Measurements from ENCODE around the gene SELPLG.
"Not testable (repeated sequence)": the region's sequence is repeated elsewhere in the genome, so short reads cannot be mapped to it uniquely, and the experiment has no call there.

SELPLG gene

DNA sequence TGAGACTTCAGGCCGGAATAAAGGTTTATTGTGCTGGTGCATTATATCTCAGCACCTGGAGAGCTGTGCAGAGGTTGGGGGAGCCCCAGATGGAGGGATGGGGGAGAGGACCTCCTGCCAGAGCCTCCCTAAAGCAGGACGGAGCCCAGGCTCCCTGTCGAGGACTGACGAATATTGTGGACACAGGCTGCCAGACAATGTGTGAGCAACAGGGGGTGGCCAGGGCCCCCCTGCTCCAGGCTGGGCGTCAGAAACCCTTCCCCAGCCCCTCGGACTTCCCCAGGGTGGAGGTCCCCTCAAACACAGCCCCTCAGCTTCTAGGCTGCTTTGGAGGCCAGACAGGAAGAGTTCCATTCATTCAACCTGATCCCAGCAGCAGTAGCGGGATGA is 43.9 kb downstream of the SELPLG start:
- no peak for DNase-seq (ENCODE audit: low spot score)

DNA sequence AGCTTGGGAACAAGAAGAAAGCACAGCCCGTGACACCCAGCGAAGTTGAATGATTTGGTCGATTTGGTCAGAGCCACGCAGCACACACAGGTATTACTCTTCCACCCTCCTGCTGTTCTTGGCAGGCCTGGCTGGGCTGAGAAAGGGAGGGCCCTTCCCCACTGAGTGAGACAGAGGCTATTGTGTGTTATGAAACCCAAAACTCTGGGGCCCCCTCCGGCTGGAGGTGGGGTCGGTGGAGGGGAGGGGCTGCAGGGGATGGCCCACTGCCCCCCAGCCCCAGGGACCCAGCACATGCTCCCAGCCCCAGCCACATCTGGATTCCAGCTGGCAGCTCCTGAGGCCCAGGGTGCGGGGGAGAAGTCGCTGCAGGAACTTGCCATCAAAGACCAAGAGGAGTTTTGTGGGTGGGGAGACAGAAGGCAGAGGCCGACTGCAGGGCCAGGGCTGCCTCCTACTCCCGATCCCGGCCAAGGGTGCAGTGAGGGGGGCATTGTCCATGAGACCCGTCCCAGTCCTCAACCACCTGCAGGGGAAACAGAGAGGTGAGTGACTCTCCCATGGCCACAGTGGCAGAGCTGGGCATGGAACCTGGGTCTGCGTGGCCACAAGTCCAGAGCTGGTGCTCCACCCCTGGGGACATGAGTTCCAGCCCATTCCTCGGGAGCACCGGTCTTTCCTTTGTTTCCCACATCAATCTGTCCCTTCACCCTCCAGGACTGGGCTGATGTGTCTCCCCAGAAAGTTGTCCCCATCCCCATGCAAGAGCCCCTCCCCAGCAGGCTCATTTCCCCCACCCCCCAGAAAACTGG is 44.5 kb downstream of the SELPLG start:
- peak; percentile 26 for DNase-seq (ENCODE audit: low spot score)

DNA sequence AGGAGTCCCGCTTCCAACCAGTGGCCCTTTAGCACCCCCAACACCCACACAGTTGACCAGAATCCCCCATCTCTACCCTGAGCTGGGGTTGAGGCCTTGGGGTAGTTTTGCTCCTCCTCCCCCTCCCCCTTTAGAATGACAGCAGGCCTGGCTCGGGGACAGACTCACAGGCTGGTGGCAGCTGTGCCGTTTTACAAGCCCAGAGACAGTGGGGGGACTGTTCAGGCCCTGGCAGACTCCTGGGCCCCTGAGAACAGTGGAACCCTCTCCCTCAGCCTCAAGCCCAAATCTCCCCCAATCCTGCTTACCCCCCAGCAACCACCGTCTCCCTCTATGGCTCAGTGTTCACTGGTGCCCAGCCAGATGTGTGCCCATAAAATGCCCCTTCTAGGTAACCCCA is 45.9 kb downstream of the SELPLG start:
- peak; percentile 39 for DNase-seq (ENCODE audit: low spot score)

DNA sequence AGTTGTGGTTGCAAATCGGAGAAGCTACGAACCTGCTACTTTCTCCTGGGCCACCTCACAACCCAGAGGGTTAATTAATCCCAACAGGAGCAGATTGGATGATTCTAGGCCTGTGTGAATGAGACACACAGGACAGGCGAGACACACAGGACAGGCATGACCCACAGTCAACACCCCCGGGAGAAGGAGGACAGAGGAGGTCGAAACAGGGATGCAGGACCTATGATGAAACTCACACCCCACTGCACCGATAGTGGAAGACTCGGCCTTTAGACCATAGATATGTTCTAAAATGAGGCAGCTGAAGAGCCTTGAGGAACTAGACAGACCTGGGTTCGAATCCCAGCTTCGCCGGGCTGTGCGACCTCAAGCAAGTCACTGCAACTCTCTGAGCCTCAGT is 47.4 kb downstream of the SELPLG start:
- DNase-seq (ENCODE audit: low spot score) = no peak

DNA sequence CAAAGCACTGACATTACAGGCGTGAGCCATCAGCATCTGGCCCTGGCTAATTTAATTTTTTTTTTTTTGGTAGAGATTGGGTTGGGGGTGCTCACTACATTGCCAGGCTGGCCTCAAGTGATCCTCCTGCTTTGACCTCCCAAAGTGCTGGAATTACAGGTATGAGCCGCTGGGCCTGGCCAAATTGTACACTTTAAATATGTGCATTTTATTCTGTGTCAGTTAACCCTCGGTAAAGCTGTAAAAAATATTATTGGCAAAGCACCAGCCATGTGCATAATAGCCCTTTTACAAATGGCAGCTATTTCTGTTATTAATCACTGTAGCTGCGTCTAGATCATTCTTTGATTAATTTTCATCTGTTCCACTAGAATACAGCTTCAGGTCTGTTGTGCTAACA is 47.8 kb downstream of the SELPLG start:
- DNase-seq (ENCODE audit: low spot score) = no peak

DNA sequence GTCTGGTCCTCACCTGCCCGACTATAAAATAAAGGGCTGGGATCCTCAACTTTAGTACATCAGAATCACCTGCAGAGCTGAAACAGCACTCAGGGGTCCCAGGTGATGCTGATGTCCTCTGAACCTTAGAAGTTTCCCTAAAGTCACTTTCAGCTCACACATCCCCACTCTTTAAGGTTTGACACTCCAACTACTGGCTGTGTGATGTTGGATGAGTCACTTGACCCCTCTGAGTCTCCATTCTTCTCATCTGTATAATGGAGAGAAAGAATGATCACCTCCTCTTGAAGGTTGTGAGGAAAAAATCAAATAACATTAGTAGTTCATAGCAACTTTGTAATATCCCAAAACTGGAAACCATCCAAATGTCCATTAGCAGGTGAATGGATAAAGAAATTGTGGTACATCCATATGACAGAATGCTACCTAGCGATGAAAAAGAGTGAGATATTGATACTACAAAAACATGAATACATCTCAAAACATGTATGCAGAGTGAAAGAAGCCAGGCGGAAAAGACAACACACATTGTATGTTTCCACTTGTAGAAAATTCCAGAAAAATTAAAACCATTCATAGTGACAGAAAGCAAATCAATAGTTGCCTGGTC is 49.1 kb downstream of the SELPLG start:
- DNase-seq (ENCODE audit: low spot score) = no peak

DNA sequence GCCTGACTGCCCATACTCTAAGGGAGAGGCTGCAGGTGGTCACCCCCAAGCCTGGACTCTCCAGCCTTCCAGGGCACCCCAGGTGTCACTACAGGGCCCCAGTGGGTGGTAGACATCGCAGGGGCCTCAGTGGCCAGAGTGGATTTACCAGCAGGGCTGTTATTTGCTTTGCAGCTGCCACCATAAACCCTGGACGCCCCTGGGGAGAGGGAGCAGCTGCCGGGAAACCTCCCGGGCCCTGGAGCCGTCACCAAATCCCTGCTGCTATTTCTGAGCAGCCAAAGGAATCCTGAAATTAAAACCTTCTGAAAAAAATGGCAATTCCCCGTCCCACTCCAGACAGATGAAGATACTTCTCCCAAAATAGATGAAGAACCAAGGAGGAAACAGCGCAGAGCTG is 49.7 kb downstream of the SELPLG start:
- peak; percentile 89 for DNase-seq (ENCODE audit: low spot score)

DNA sequence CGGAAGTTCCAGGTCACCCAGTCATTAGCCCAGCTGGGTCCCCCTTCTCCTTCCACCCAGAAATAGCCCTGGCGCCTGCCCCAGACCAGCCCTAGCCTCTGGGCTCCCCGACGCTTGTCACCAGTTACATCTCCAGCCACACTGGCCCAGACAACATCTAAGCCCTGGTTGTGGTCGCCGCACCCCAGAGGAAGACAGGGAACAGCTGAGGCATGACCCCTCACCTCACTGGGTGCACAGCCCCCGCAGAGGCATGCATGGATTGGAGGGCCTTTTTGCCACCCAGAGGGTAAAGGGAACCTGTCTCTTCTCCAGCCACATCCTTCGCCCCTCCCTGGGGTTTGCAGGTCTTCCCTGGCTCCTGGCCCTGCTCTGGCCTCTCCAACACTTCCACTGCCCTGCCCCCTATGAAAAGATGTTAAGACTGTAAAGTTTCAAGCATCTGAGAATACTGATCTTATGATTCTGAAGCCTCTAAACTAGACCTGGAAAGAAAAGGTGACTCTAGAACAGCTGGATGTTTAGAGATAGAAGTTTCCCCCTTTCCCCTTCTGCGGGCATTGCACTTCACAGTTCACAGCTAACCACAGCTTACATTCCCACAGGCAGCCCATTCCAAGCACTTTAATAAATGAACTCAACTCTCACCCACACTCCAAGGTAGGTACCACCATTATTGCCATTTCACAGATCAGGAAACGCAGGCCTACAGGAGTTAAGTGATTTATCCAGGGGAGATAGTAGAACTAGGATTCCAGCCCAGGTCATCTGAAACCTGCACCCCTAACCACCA is 50.5 kb downstream of the SELPLG start:
- DNase-seq (ENCODE audit: low spot score) = no peak

DNA sequence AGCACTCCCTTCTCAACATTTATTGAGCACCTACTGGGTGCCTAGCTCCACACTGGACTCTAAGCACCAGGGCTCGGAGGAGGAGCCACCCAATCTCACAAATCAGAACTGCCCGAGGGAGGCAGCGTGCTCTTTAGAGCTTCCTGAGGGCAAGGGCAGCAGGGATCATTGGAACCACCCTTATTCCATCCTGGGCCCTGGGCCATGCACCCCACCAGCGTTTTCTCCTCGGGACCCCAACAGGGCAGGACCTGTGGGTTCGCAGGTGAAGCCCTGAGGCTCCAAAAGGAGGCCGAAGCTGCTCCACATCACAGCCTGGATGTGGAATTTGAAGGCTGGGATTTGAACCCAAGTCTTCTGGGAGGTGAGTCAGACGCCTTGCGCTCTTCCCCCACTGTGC is 51.2 kb downstream of the SELPLG start:
- no peak for DNase-seq (ENCODE audit: low spot score)

DNA sequence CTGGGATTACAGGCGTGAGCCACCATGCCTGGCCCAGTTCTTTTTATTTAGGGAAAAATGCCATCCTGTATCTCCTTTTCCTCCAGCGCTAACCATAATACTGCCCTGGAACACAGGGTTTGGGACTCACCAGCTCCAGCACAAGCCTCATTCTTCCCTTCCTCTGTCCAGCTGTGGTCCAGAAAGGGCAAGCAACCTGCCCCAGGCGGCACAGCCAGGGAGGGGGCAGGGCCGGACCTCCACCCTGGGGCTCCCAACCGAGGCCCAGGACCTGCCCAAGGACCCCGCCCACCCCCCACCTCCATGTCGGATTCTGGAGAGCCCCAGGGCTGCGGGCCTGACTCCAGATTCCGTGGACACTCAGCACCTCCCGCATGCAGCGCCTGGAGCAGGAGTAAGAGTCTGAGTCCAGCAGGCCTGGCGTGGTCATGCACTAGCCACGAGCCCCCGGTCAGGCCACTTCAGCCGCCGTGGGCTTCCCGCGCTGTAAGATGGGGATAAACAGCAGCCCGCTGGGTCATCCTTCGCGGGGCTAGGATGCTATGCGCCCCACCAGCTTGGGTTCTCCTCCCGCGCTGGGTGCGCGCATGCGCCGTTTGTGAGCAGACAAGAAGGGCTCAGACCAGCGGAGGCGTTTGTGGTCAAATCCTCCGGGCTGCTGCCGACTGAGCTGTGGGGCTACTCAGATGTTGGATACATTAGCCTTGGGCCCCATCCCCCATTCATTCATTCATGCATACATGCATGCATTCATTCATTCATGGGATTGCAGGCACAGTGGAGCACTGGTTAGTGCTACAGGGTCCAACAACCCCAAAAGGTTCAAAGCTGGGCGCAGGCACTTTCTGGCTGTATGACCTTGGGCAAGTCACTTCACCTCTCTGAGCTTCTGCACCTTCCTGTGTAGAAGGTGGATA is 52.1 kb downstream of the SELPLG start:
- DNase-seq (ENCODE audit: low spot score) = no peak

DNA sequence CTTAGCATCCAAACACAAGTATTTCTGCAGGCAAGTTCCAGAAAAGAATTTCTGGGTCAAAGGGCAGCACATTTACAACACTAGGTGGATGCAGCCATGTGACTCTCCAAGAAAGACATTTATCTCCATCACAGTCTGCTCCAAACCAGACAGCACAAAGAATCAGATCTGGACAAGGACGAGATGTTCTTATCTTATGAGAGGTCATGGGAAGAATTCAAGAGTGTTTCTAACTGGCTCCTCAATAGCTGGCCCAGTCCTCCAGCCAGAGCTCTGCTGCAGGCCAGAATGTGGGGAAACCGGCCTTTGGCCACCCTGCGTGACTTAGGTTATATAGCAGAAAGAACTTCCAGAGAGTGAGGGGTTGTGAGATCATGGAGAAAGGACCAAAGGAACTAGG is 53.2 kb downstream of the SELPLG start:
- no peak for DNase-seq (ENCODE audit: low spot score)

DNA sequence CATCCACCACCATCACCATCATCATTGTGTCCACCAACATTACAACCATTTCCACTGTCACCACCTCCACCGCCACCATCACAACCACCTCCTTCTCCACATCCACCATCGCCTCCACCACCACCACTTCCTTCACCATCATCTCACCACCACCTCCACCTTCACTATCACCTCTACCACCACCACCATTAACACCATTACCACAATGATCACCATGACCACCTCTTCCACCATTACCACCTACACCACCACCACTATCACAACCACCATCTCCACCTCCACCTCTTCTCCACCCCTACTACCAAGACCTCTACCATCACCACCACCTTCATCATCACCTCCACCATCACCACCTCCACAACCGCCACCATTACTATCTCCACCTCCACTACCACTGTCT is 54.9 kb downstream of the SELPLG start:
- no peak for DNase-seq (ENCODE audit: low spot score)

DNA sequence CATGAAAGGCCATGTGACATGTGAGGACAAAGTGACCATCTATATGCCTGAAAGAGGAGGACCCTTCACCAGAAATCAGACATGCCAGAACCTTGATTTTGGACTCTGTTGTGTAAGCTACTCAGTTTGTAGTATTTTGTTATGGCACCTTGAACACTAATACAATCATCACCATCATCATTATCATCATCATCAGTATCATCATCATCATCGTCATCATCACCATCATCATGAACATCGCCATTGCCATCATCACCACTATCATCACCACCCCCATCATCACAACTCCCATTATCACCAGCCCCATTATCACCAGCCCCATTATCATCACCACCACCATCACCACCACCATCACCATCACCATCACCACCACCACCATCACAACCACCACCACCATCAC is 55.4 kb downstream of the SELPLG start:
- no peak for DNase-seq (ENCODE audit: low spot score)

DNA sequence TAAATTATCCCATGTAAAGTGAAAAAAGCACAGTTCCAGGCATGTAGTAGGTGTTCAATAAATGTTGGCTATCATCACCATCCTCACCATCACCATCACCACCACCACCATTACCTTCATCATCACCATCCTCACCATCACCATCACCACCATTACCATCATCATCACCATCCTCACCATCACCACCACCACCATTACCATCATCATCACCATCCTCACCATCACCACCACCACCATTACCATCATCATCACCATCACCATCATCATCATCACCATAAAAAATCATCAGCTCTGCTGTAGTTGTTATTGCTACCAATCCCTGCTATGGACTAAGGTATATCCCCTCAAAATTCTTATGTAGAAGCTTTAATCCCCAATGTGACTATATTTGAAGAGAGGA is 56.2 kb downstream of the SELPLG start:
- no peak for DNase-seq (ENCODE audit: low spot score)

DNA sequence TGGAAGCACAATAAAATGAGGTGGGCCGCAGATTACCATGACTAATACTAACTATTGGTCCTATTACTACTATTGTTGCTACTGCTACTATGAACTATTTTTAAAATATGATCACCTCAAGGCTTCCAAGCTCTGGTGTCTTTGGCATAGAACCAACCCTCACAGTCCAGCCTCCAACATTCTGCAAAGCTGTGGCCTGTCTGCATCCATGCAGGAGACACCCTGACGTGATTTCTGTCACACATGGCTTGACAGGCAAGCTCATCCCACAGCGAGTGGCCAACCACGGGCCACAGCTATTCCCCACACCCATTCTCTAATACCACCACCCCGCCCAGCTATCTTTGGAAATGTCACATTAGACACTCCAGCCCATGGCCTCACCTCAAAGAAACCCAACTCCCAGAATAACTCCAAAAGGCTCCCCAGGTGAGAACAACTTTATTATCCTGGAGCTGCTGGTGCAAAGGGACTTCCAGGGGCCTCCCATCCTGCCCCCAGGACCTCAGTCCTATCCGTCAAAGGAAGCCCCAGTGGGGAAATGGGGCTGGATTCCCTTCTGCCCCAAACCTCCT is 56.9 kb downstream of the SELPLG start:
- DNase-seq (ENCODE audit: low spot score) = no peak

DNA sequence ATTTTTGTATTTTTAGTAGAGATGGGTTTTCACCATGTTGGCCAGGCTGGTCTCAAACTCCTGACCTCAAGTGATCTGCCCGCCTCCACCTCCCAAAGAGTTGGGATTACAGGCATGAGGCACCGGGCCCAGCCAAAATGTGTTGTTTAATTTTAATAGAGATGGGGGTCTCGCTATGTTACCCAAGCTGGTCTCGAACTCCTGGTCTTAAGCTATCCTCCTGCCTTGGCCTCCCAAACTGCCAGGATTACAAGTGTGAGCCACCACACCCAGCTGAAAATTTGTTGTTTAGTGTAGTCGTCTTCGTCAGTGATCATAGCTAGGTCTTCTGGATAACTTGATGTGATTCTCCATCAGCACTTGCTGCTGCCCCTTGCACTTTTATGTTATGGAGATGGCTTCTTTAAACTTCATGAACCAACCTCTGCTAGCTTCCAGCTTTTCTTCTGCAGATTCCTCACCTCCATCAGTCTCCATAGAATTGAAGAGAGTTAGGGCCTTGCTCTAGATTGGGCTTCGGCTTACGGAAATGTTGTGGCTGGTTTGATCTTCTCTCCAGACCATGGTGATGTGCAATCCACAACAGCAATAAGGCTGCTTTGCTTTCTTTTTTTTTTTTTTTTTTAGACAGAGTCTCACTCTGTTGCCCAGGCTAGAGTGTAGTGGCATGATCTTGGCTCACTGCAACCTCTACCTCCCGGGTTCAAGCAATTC is 58.3 kb downstream of the SELPLG start:
- no peak for DNase-seq (ENCODE audit: low spot score)

DNA sequence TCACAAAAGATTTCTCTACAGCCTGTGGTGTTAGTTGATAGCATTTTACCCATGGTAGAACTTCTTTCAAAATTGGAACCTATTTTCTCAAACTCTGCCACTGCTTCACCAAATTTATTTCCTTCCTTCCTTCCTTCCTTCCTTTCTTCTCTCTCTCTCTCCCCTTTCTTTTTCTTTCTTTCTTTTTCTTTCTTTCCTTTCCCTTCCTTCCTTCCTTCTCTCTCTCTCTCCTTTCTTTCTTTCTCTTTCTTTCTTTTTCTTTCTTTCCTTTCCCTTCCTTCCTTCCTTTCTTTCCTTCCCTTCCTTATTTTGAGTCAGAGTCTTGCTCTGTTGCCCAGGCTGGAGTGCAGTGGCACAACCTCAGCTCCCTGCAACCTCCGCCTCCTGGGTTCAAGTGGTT is 59.4 kb downstream of the SELPLG start:
- DNase-seq (ENCODE audit: low spot score) = not testable (repeated sequence)

DNA sequence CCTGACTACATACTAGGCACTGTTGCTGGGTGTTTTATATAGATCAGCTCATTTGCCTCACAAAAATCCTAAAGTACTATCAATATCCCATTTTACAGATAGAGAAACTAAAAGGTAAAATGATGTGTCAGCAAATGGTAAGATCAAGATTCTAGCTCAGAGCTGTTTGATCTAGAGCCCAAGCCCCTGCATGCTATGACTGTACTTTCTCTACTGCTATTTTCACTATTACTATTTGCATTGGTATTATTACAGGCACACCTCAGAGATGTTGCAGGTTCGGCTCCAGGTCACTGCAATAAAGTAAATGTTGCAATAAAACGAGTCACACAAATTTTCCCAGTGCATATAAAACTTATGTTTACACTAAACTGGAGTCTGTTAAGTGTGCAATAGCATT is 60.4 kb downstream of the SELPLG start:
- DNase-seq (ENCODE audit: low spot score) = no peak

DNA sequence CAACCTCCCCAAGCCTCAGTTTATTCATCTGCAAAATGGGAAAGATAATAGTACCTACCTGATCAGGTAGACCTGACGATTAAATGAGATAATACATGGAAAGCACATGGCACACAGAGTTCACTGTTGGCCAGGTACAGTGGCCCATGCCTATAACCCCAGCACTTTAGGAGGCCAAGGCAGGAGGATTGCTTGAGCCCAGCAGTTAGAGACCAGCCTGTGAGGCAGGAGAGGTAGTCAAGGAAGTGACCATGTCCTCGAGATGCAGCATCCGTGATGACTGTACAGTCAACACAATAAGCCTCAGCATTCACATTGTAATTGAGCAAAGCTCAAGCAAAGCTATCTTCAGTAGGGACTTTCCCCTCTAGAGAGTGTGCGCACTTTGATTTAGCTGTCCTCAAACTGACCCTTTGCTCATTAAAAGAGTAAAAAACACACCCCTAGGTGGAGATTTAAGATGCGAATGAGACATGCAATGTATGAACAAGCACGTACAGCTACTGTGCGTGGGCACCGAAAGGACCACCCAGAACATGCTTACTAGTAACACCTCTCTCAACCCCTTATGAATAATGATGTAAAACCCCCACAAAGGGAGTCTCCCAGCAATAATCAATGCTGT is 61.4 kb downstream of the SELPLG start:
- no peak for DNase-seq (ENCODE audit: low spot score)
